Ishikawa (cell line): ENCODE results near the gene TUSC1.

Experiments
- CEBPB ChIP-seq: IDR thresholded peaks from 2 replicates; pipeline ENCODE4 v1.6.1; 2012
- CREB1 ChIP-seq: IDR thresholded peaks from 2 replicates; pipeline ENCODE4 v1.6.1; 2012; ENCODE audit warnings: low read depth
- EGR1 ChIP-seq: IDR thresholded peaks from 2 replicates; pipeline ENCODE4 v1.6.1; 2012
- EP300 ChIP-seq: IDR thresholded peaks from 2 replicates; pipeline ENCODE4 v1.6.1; 2012; ENCODE audit warnings: borderline replicate concordance
- FOXM1 ChIP-seq: IDR thresholded peaks from 2 replicates; pipeline ENCODE4 v1.6.1; 2012; ENCODE audit warnings: low read depth, borderline replicate concordance
- MAX ChIP-seq: IDR thresholded peaks from 2 replicates; pipeline ENCODE4 v1.6.1; 2012
- NFIC ChIP-seq: IDR thresholded peaks from 2 replicates; pipeline ENCODE4 v1.6.1; 2012
- RAD21 ChIP-seq: IDR thresholded peaks from 2 replicates; pipeline ENCODE4 v1.6.1; 2012; ENCODE audit warnings: low read depth
- REST ChIP-seq: IDR thresholded peaks from 2 replicates; pipeline ENCODE4 v1.6.1; 2012; ENCODE audit warnings: low read depth, mild to moderate bottlenecking
- TAF1 ChIP-seq: IDR thresholded peaks from 2 replicates; pipeline ENCODE4 v1.6.1; 2012; ENCODE audit warnings: low read depth, mild to moderate bottlenecking
- TCF12 ChIP-seq: IDR thresholded peaks from 2 replicates; pipeline ENCODE4 v1.6.1; 2012; ENCODE audit warnings: low read depth
- TEAD4 ChIP-seq: IDR thresholded peaks from 2 replicates; pipeline ENCODE4 v1.6.1; 2012
- YY1 ChIP-seq: IDR thresholded peaks from 2 replicates; pipeline ENCODE4 v1.6.1; 2012; ENCODE audit warnings: low read depth
- ZBTB7A ChIP-seq: IDR thresholded peaks from 2 replicates; pipeline ENCODE4 v1.6.1; 2012; ENCODE audit warnings: low read depth
- TF ChIP-seq, protein P1 (sequence below): IDR thresholded peaks from 2 replicates; pipeline ENCODE4 v1.6.1; 2012

TUSC1 gene

DNA sequence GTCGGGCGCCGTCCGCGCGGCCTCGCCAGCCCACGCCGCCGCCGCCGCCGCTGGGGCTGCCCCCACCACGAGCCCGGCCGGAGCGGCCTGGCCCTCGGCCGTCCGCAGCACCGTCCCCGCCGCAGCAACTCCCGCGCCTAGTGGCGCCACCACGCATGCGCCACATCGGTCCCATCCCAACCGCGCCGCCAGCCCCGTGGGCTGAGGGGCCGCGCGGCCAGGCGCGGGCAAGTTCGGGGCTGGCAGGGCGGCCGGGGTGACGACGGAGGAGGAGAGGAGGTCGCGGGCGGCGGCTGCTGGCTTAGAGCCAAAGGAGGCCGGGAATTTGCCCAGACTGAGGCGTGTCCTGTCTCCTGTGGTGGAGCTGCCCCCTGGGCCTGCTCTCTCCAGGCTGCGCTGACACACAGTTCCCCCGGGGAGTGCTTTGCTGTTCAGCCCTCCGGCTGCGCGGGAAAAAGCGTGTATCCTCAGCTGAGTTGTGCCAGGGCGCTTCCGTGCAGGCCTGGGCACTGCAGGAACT, at the start of gene TUSC1:
Gene TUSC1 (minus strand): TSS at position 298 of the 520 bp plus-strand sequence. CDS start 132 bp downstream, at position 166.
- TF ChIP-seq TAF1 (no peak; the same call in 1 of the 2 replicates), CEBPB (no peak), MAX (peak; percentile 81), ZBTB7A (no peak), EP300 (peak; percentile 41), REST (no peak), TCF12 (peak; percentile 35; the same call in 1 of the 2 replicates), EGR1 (no peak), CREB1 (no peak), RAD21 (no peak), FOXM1 (no peak), NFIC (peak; percentile 91), TEAD4 (peak; percentile 42)
- TF ChIP-seq, protein P1, sequence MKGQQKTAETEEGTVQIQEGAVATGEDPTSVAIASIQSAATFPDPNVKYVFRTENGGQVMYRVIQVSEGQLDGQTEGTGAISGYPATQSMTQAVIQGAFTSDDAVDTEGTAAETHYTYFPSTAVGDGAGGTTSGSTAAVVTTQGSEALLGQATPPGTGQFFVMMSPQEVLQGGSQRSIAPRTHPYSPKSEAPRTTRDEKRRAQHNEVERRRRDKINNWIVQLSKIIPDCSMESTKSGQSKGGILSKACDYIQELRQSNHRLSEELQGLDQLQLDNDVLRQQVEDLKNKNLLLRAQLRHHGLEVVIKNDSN: peak; percentile 2; the same call in 1 of the 2 replicates

- TF ChIP-seq REST (no peak), TAF1 (no peak), EGR1 (no peak), ZBTB7A (no peak), TEAD4 (no peak), YY1 (no peak)
- TF ChIP-seq, protein P1: no peak
These were observed 48.7 kb upstream of the TUSC1 start for GRCh38 chr9:25726871-25727410.

DNA sequence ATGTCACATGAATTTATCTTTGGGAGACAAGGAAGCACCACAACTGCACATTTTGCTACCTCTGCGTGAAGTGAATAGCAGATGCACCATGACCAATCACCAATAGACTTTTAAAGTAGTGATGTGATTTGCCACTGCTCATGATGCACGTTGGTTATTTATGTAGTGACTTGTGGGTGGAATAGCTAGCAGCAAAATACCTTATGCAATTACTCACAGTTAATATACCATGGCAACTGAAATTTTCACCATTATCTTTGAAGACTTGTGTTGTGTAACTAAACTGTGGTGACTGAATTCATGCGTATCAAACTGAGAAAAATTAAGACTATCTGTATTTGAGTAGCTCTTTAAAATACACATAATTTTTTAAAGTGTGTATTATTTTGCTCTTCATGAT, 46.2 kb upstream of the TUSC1 start:
- TF ChIP-seq YY1 (no peak), CEBPB (no peak)

DNA sequence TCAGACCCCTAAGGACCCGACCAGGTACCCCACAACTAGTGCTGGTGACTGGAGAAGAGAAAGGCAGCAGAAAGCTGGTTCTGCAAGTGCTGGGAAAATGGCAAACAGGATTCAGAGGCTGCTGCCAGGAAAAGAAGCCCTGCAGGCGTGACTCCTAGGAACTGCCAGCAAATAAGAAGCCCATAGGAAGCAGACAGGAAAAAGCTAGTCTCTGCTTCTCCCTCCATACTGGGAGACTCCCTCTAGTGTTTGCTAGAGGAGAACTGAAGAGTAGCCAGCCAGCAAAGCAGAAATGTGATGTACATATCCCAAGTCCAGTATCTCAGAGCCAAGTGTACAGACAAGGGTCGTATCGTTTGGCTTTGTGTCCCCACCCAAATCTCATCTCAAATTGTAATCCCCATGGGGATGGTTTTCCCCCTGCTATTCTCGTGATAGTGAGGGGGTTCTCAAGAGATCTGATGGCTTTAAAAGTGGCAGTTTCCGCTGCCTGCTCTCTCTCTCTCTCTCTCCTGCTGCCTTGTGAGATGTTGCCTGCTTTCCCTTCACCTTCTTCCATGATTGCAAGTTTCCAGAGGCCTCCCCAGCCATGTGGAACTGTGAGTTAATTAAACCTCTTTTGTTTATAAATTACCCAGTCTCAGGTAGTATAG, 38.1 kb upstream of the TUSC1 start:
- TF ChIP-seq FOXM1 (no peak), TAF1 (no peak), TEAD4 (no peak), RAD21 (peak; percentile 51), CREB1 (no peak)

DNA sequence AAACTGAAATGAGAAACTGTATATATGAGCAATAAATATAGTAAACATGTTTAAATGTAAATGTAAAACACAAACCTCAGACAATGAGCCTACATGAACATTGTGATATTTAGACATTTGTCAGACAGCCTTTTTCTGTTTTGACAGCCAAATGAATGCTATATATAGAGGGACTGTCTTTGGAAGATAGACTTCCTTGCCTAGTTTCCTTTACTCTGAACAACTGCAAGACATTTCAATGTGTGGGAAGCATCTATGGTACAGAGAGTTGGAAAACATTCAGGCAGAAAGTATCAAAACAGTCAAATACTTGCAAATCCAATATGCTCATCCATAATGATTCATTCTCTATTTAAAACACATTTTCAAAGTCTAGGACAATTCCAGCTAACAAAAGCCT, 31.7 kb upstream of the TUSC1 start:
- TF ChIP-seq FOXM1: no peak
- no peak for TF ChIP-seq TCF12
- no peak for TF ChIP-seq TAF1
- no peak for TF ChIP-seq TEAD4
- TF ChIP-seq YY1: no peak
- no peak for TF ChIP-seq MAX
- TF ChIP-seq NFIC: no peak
- TF ChIP-seq CEBPB: no peak
- TF ChIP-seq CREB1: no peak
- no peak for TF ChIP-seq REST
- TF ChIP-seq, protein P1: no peak
- no peak for TF ChIP-seq EGR1
- no peak for TF ChIP-seq RAD21
- no peak for TF ChIP-seq EP300
- no peak for TF ChIP-seq ZBTB7A
